Suprapubic skin (tissue), 4 donors: ENCODE results near the gene GLT8D2. TPM values are rescaled to one million over a fixed set of nuclear protein-coding genes. Genes with fewer than 3 reads are reported as not detected.

Source experiments
- DNase-seq, 2 donors: peaks; one replicate each; pipeline ENCODE4 v3.0.0-alpha.2; 2019; ENCODE audit warnings: low spot score in 2 of 2
- H3K27ac ChIP-seq: fragments of 200-600 bp; sonication (generic); one replicate; pipeline ENCODE4 v1.5.1; 2019
- H3K27me3 ChIP-seq: fragments of 200-600 bp; sonication (generic); one replicate; pipeline ENCODE4 v1.5.1; 2019
- H3K36me3 ChIP-seq: fragments of 200-600 bp; sonication (generic); one replicate; pipeline ENCODE4 v1.5.1; 2019
- H3K4me1 ChIP-seq: fragments of 200-600 bp; sonication (generic); one replicate; pipeline ENCODE4 v1.5.1; 2019
- H3K4me3 ChIP-seq: fragments of 200-600 bp; sonication (generic); one replicate; pipeline ENCODE4 v1.5.1; 2019; ENCODE audit warnings: mild to moderate bottlenecking
- H3K9me3 ChIP-seq: fragments of 200-600 bp; sonication (generic); one replicate; pipeline ENCODE4 v1.5.1; 2019
- CTCF ChIP-seq, 2 donors: fragments of 200-600 bp in 1 of 2; fragments of 450-650 bp in 1 of 2; sonication (generic) in 1 of 2; IDR thresholded peaks; one replicate each; pipeline ENCODE4 v1.5.1; 2016 to 2019; ENCODE audit warnings: antibody characterized with exemption in 2 of 2, mild to moderate bottlenecking in 1 of 2, moderate library complexity in 1 of 2
- EP300 ChIP-seq: sonication (generic); formaldehyde crosslinking; IDR thresholded peaks from one replicate; pipeline ENCODE4 v1.6.1; 2017; ENCODE audit warnings: antibody characterized with exemption
- POLR2A ChIP-seq, 2 donors: fragments of 450-650 bp; IDR thresholded peaks; one replicate each; pipeline ENCODE4 v1.6.1; 2017; ENCODE audit warnings: antibody characterized with exemption in 2 of 2, mild to moderate bottlenecking in 2 of 2, moderate library complexity in 2 of 2
- POLR2AphosphoS5 ChIP-seq, 3 donors: sonication (generic); formaldehyde crosslinking; IDR thresholded peaks; one replicate each; pipeline ENCODE4 v1.6.1; 2017; ENCODE audit warnings: antibody characterized with exemption in 3 of 3
- WGBS: methylation state at CpG from one replicate; pipeline ENCODE4 v1.1.5; 2018; 5-methylcytosine and 5-hydroxymethylcytosine counted together
- total RNA-seq, 4 donors: library from RNA; depleted of rRNA; stranded (reverse); fragments of >200 nt; gene quantifications; one replicate each; pipeline ENCODE4 v1.1.0, GENCODE V29; 2016

Gene GLT8D2
- total RNA-seq, 4 donors from 2014 or later: 1.1 to 4.5 (median 2.0) TPM

DNA sequence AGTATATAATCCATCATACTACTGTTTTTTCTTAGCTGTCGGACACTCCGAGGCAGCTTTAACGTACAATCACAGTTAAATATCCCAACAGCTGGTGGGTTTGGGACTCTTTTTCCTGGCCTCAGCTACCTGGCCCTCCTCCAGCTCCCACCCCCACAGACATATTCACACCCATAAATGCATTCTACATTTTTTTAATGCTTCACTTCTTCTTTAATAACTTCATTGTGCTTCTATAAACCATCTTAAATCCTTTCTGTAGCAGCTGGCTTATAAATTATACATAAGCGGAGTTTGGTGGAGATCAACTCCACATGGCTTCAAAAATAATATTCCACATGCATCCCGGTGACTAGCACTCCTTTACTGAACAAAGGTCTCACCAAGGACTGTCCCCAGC is 51.0 kb downstream of the GLT8D2 start:
- 80% methylated on average over 5 of the region's 5 CpGs for WGBS
- DNase-seq: no peak

GRCh38 chr12:103997286-103997900 is 52.6 kb downstream of the GLT8D2 start:
- WGBS: 81% methylated on average over 16 of the region's 16 CpGs
- no peaks in the 10 kb centered on the region for H3K4me1 ChIP-seq
- DNase-seq: no peak
- H3K27me3 ChIP-seq: no peaks in the 10 kb centered on the region
- no peak overlapping the region for H3K27ac ChIP-seq
- TF ChIP-seq CTCF (IDR thresholded peaks at IDR 0.05): no peak
- no peak for TF ChIP-seq POLR2AphosphoS5 (IDR thresholded peaks at IDR 0.05)
- no peak for TF ChIP-seq POLR2A (IDR thresholded peaks at IDR 0.05)
- TF ChIP-seq EP300: no peak
- no peak overlapping the region for H3K4me3 ChIP-seq
- no peaks in the 10 kb centered on the region for H3K9me3 ChIP-seq
- H3K36me3 ChIP-seq: no peaks in the 10 kb centered on the region

More for the DNA sequence above, 51.0 kb downstream of the GLT8D2 start:
- H3K4me1 ChIP-seq: no peaks in the 10 kb centered on the region
- no peaks in the 10 kb centered on the region for H3K36me3 ChIP-seq
- no peaks in the 10 kb centered on the region for H3K27me3 ChIP-seq
- no peak overlapping the region for H3K4me3 ChIP-seq
- H3K27ac ChIP-seq: no peak overlapping the region
- TF ChIP-seq POLR2AphosphoS5 (IDR thresholded peaks at IDR 0.05) (no peak), POLR2A (IDR thresholded peaks at IDR 0.05) (no peak), EP300 (no peak), CTCF (IDR thresholded peaks at IDR 0.05) (no peak)
- H3K9me3 ChIP-seq: no peaks in the 10 kb centered on the region

DNA sequence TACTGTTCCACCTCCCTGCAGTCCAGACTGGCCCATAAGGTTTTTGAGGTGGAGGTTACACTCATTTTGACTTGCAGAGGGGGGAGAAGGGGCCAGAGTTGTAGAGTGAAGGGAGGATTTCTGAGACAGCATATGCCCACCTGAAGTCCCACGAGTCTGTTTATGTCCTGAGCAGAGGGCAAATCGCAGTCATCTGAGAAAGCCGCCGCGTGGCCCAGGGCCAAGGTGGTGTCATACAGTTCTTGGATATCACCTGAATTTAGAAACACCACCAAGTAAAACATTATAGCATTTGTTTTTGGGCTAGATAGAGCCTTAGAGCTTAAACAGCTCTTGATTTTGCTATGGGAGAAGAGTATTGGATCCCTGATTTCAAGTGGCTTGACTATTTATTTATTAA is 53.4 kb downstream of the GLT8D2 start:
- Histone ChIP-seq H3K27me3 (no peaks in the 10 kb centered on the region), H3K27ac (no peak overlapping the region), H3K9me3 (no peaks in the 10 kb centered on the region), H3K36me3 (no peaks in the 10 kb centered on the region), H3K4me1 (no peaks in the 10 kb centered on the region), H3K4me3 (no peak overlapping the region)
- TF ChIP-seq POLR2A (IDR thresholded peaks at IDR 0.05): no peak
- TF ChIP-seq CTCF (IDR thresholded peaks at IDR 0.05): no peak
- no peak for TF ChIP-seq POLR2AphosphoS5 (IDR thresholded peaks at IDR 0.05)
- no peak for TF ChIP-seq EP300
- DNase-seq: no peak
- 88% methylated on average over 5 of the region's 5 CpGs for WGBS

DNA sequence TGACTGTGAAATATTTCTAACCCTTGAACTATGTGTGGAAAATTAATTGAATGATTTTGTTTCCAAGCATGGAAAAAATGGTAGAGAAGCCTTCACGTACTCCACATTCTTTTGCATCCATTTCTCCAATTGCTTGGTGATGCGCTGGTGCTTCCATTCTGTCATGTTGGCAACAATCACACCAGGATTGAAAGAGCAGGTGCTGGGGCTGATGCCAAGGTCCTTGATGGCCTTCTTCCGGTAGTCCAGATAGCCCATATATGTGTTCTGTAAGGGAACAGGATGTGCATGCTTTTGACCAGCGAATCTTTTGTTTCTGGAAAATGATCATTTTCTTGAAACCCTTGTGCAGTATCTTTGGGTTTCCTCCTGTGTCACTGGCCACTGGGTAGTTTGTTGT is 55.8 kb downstream of the GLT8D2 start:
- Histone ChIP-seq H3K36me3 (peaks cover 5% of the 10 kb centered on the region), H3K27ac (no peak overlapping the region), H3K4me1 (no peaks in the 10 kb centered on the region), H3K4me3 (no peak overlapping the region), H3K9me3 (no peaks in the 10 kb centered on the region), H3K27me3 (no peaks in the 10 kb centered on the region)
- TF ChIP-seq POLR2AphosphoS5 (IDR thresholded peaks at IDR 0.05) (no peak), CTCF (IDR thresholded peaks at IDR 0.05) (no peak), EP300 (no peak), POLR2A (IDR thresholded peaks at IDR 0.05) (no peak)
- no peak for DNase-seq
- WGBS: 88% methylated on average over 4 of the region's 4 CpGs

GRCh38 chr12:103986829-103987228 is 63.2 kb downstream of the GLT8D2 start:
- no peaks in the 10 kb centered on the region for H3K4me1 ChIP-seq
- peaks cover 67% of the 10 kb centered on the region for H3K36me3 ChIP-seq
- DNase-seq: no peak
- 75% methylated on average over 2 of the region's 2 CpGs for WGBS
- TF ChIP-seq POLR2A (IDR thresholded peaks at IDR 0.05) (no peak), CTCF (IDR thresholded peaks at IDR 0.05) (no peak), EP300 (no peak), POLR2AphosphoS5 (IDR thresholded peaks at IDR 0.05) (no peak)
- no peaks in the 10 kb centered on the region for H3K27me3 ChIP-seq
- no peak overlapping the region for H3K4me3 ChIP-seq
- no peak overlapping the region for H3K27ac ChIP-seq
- no peaks in the 10 kb centered on the region for H3K9me3 ChIP-seq
